HG02759 (cell line): Measurements from ENCODE around the gene KCNH2.

Experiments
- ATAC-seq: cut with Tn5 transposase; IDR thresholded peaks from one replicate; pipeline ENCODE4 v1.9.1; 2021; ENCODE audit warnings: mild to moderate bottlenecking, moderate library complexity; ENCODE audit not compliant: unreplicated experiment

KCNH2 gene

GRCh38 chr7:150962553-150963399 is 15.3 kb downstream of the KCNH2 start:
- peak; percentile 93 for ATAC-seq

- no peak for ATAC-seq
These were observed 15.9 kb downstream of the KCNH2 start for GRCh38 chr7:150962290-150962552.

GRCh38 chr7:150961510-150962289 is 16.4 kb downstream of the KCNH2 start:
- no peak for ATAC-seq

GRCh38 chr7:150959739-150960734 is 18.1 kb downstream of the KCNH2 start:
- ATAC-seq: no peak

GRCh38 chr7:150959081-150959480 is 19.0 kb downstream of the KCNH2 start:
- ATAC-seq: no peak

GRCh38 chr7:150958597-150958996 is 19.5 kb downstream of the KCNH2 start:
- ATAC-seq: no peak

GRCh38 chr7:150958062-150958552 is 20.0 kb downstream of the KCNH2 start:
- ATAC-seq: no peak

GRCh38 chr7:150957133-150958020 is 20.7 kb downstream of the KCNH2 start:
- ATAC-seq: no peak

GRCh38 chr7:150956395-150957132 is 21.6 kb downstream of the KCNH2 start:
- no peak for ATAC-seq

GRCh38 chr7:150955519-150956394 is 22.4 kb downstream of the KCNH2 start:
- no peak for ATAC-seq

- ATAC-seq: no peak
These were observed 23.1 kb downstream of the KCNH2 start for GRCh38 chr7:150954986-150955518.

GRCh38 chr7:150954201-150954985 is 23.7 kb downstream of the KCNH2 start:
- ATAC-seq: no peak

- ATAC-seq: no peak
These were observed 24.8 kb downstream of the KCNH2 start for GRCh38 chr7:150953061-150953997.

GRCh38 chr7:150952331-150953050 is 25.6 kb downstream of the KCNH2 start:
- no peak for ATAC-seq

GRCh38 chr7:150951521-150951920 is 26.6 kb downstream of the KCNH2 start:
- no peak for ATAC-seq

- no peak for ATAC-seq
These were observed 27.0 kb downstream of the KCNH2 start for GRCh38 chr7:150951181-150951520.
